Fibroblast of skin of abdomen (primary cell): ENCODE results near the gene ZNF683.
"Not testable (repeated sequence)": the region's sequence is repeated elsewhere in the genome, so short reads cannot be mapped to it uniquely, and the experiment has no call there.

Experiments
- DNase-seq: peaks from one replicate; pipeline ENCODE4 v3.0.0-alpha.2; 2013

Gene ZNF683

DNA sequence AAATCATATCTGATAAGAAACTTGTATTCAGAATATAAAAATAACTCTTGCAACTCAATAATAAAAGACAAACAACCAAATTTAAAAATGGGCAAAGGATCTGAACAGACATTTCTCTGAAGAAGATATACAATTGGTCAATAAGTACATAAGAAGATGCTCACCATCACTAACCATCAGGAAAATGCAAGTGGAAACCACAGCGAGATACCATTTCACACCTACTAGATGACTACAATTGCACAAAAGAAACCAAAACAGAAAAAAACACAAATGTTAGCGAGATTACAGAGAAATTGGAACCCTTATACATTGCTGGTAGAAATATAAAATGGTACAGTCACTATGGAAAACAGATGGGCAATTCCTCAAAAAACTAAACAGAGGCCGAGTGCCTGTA is 11.5 kb upstream of the ZNF683 start:
- DNase-seq: no peak

DNA sequence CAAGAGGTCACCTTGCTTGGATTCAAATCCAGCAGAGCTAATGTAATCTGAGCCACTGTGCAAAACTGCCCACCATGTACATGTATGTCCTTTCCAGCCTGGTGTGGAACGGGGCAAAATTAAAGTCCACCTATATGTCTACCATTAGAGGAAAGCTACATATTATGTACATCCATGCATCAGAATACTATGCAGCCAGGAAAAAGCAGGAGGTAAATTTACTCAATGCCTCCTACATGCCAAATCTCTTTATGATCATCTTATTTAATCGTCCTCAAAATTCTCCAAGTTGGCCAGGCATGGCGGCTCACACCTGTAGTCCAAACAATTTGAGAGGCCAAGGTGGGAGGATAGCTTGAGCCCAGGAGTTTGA is 6.3 kb upstream of the ZNF683 start:
- no peak for DNase-seq

DNA sequence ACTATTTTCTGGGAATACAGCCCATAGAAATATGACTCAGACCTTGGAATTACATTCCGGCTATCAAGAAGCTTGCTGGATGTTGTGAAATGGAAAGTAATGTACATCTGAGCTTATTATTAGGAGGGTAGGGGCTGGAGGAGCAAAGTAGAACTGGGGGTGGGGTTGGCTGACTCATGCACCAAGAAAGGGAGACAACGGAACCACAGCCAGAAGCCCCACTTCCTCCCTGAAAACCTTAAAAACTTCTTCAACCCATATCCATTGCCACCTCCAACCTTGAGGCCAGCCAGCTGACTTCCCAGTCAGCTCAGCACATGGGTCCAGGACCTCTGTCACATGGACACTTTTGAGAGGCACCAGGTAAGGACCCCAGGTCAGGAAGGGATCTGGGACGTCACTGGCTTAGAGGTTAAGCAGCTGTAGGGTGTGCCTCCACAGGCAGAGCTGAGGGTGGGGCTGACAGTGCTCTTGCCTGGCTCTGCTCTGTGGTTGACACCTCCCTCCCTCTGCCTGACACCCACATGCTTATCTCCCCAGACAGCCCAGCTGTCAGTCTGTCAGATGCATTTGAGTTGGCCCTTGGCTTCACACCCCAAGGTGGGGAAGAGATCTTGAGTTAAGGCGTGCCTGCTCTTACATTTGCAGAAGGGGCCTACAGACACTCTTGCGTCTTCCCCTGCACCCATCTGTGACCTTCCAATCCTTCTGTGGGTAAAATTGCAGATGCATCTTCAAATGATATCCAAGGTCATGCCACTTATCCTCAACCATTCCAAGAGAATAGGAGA is 5.7 kb upstream of the ZNF683 start:
- peak; percentile 99 for DNase-seq

DNA sequence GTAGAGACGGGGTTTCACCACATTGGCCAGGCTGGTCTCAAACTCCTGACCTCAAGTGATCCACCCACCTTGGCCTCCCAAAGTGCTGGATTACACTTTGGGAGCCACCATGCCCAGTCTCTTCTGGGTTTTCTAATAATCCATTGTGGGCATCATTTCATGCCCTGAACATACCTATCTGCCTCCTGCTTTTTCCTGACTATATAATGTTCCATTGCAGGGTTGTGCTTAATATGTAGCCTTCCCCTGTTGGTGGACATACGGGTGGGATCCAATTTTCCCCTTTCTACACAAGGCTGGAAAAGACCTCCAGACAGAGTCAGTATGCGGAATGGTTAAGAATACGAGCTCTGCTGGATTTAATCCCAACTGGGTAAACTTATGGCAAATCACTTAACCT is 3.5 kb upstream of the ZNF683 start:
- DNase-seq: no peak

DNA sequence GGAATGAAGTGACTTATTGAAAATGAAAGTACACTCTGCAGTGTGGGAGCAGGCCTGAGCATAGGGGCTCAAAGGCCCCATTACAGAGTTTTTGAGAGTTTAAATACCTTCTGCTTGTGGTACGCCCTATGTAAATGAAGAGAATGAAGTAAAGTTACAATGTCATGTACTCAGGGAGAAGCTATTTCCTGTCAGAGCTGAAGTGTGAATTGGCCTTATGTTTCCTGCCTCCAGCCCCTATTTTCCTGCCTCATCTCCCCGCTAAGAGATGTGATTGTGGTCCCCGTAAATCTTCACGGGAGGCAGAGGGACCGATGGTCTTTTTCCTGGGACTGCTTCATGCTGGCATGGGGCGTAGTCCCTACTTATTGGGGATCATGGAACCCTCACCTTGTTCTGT is 2.5 kb upstream of the ZNF683 start:
- DNase-seq: peak; percentile 37

DNA sequence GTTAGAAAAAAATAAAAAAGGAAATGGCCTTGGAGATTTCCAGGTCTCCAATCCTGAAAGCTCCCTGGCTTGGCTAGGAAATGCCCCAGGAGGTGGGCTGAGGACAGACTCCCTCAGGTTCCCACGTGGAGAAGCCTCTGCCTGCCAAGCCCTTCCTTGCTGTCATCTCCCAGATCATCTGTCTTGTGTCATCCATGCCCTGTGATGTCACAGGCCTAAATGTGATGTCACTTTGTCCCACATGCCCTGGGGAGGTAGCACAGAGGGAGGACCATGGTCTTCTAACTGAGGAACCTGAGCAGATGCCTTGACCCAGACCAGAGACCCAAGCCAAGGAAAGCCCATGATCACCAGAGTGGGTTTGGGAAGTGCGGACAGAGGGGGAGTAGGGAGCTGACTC is 1.8 kb upstream of the ZNF683 start:
- not testable (repeated sequence) for DNase-seq

DNA sequence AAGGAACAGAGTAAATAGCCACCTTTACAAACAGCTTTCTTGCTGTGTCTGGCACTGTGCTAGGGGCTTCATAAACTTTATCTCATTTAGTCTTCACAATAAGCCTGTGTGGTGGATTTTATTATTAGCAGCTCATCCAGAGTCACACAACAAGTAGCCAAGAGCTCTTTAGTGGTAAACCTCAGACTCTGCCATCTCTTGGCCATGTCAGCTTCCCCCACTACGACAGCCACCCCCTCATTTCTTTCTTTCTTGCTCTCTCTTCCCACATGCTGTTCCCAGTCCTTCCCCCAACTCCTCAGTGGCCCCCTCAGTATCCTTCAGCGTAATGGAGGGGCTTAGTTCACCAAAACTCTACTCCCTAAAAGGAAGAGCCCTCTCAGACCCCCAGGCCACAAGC is 1.2 kb upstream of the ZNF683 start:
- no peak for DNase-seq

DNA sequence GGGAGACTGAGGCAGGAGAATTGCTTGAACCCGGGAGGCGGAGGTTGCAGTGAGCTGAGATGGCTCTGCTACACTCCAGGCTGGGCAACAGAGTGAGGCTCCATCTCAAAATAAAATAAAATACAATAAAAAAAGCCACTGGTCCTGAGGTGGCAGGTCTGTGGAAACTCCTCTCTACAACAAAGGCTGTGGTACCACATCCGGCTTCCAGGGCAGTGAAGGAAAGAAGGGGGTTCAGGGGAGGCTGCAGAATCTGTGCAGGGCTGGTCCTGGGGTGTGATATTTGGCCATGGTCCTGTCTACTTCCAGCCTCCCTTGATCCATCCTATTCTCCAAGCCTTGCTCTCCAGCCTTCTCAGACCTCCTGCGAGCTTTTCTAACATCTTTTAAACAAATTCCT is 731 bp upstream of the ZNF683 start:
- no peak for DNase-seq

DNA sequence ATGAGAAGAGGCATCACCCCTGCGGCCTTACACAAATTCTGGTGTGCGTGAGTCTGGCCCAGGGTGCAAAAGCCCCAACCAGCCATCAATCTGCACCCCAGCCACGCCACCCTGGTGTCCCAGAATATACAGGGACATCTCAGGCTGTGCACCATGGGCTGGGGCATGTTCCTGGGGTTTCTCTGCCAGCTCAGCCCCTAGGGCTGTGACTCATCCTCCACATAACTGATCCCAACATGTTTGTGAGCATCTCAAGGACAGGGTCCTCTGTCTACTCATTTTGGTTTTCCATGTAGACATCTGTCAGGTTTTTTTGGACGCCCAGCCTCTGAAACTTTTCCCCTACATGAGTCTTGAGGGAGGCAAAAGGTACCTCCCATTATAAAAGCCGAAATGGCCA is 511 bp downstream of the ZNF683 start:
- no peak for DNase-seq

DNA sequence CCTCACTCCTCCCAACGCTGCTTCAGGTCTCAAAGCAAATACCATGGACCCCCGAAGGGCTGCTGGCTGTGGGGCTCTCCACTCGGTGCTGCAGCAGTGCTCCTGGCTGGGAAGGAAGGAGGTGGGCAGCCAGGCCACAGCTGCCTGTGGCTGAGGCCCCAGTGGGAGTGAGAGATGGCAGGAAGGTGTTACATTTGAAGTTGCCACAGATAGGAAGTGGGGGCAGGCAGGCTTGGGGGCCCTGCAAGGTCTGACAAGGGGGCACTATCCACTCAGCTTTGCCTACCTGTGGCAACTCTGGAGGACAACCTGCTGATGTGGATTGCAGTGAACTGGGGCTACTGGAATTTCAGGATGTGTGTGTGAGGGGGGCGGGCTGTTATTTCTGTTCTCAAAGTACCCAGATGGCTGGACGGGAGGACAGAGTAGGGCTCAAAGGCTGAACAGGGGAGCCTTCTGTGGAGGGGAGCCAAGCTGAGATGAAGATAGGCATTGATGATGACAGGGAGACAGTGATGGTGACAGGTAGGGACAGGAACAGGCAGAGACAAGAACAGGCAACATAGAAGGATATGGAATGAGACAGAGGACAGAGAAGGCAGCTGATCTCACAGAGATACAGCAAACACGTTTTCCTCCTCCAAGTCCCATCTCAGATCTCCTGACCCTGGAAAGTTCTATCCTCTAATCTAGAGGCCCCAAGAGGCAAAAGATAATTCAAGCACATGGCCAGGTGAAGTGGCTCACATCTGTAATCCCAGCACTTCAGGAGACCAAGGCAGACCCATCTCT is 1.8 kb downstream of the ZNF683 start:
- DNase-seq: no peak

DNA sequence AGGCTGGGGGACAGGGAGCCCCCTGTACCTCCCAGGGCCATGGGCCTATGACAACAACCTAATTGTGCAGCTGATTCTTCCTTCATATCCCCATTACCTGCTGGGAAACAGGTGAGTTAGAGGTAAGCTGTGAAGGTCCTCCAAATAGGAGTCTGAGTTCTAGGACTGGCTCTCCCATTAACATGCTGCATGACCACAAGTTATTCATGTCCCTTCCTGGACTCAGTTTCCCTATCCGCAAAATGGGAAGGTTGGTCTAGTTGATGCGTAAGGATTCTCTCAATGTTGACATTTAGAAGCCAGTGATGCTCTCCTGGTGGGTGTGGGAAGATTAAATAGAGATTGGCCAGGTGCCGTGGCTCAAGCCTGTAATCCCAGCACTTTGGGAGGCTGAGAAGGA is 4.1 kb downstream of the ZNF683 start:
- no peak for DNase-seq

DNA sequence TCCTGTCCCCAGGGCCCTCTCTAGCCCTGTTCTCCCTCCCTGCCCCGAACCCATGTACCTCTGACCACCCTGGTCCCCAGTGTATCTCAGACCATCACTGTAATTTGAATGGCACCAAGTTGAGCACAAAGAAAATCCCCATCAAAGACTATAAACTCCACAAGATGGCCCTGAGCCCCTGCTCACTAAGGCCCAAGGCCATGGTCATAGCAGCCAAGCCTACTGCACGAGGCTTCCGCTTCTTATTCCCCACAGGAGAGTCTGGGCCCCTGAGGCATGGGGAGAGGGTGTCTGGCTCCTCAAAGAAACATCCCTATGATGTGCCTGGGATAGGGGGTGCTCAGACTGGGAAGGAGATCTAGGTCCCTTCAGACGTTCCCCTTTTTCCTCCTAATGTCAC is 4.5 kb downstream of the ZNF683 start:
- no peak for DNase-seq

DNA sequence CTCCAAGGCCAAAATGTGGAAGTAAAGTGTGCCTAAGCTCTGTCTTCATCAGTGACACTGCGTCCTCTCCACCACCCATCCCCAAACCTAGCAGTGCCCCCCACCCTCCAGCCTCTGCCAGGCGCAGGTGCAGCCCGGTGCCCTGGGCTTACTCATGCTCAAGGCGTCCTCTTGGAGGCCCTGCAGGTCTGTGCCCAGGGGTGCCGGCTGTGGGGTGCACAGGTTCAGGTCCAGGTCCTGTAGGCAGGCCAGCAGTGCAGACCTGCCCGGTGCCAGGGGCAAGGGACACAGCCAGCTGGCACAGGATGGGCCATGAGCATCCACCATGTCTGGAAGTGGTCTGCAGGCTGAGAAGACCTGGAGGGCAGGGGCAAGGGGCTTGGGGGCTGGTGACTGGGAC is 5.1 kb downstream of the ZNF683 start:
- DNase-seq: no peak

DNA sequence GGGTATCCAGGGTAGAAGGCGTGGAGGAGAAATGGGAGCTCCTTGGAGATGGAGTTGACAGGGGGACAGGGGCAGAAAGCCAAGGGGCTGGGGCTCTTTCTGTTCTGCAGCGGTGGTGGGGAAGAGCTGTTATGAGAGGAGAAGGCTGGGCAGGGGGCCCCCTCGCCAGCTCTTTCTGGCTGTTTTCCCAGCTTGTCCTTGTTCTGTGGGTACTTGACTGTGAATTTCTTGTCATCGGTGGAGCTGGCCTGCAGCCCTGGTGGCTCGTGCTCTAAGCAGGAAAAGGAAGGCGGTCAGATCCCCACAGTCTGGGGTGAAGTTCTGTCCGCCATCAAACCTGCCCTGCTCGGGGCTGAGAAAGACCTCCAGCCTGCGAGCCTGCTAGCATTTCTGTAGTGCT is 7.6 kb downstream of the ZNF683 start:
- DNase-seq: no peak

DNA sequence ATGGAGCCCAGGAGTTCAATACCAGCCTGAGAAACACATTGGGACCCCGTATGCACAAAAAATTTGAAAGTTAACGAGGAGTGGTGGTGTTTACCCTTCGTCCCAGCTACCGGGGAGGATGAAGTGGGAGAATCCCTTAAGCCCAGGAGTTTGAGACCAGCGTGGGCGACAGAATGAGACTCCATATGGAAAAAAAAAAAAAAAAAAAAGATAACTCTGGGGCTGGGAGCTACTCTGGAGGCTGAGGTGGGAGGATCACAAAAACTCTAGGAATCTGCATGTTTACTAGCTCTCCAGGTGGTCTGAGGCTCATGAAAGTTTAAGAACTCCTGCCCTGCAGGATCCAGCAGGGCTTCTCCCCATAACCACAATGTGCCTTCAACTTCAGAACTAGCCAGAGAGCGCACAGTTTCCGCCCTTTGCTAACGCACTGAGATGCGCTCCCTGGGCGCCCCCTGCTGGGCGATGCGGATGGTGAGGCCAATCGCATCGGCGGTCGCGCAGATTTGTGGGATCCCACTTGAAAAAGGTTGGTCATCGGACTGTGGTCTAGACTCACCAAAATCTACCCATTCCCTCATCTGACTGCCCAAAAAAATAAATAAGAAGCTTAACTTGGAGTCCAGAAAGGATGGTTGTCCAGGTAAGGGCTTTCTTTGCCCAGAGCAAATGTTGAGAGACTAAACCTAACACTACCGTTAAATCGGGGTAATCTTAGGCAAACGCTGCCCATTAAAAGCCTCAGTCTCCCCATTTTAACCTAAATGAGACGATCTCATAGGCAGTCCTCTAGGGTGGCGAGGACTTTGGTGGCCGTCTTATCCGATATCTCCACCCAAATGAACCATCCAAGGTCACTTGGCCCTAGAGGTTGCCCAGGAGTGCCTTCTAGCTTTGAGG is 8.8 kb downstream of the ZNF683 start:
- peak; percentile 63 for DNase-seq

DNA sequence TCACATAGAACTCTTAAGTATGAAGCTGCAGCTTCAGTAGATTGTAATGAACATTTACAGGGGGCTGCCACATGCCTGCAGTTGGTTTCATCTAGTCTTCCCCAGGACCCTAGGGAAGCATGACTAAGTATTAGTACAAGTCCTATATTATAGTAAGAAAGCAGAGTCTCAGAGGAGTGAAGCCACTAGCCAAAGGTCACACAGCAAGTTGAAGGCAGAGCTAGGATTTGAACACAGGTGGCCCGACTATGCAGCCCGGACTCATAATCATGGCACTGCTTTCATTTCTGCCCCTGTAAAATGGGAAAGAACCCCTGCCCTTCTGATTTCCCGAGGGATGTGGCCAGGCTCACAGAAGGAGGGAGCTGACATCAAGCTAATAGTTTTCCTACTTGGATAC is 10.2 kb downstream of the ZNF683 start:
- DNase-seq: no peak

DNA sequence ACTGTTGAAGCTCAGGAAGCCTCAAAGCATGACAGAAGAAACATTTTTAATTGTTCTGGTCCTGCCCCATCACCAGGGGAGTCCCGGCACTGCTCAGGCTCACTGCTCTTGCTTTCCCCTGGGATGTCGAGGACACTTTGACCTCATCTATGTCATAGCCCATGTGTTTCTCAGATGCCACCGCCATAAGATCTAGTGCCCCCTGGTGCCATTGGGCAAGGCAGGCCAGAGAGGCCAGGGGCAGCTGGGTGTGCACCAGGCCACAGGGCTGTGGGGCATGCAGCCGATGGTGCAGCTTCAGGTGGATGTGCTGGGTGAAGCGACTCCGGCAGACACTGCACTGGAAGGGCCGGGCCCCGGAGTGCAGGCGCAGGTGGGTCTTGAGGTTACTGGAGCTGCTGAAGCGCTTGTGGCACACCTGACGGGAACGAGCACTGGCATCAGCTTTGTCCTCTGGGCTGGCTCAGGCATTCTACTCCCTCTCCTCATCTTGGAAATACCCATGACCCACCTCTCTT is 10.9 kb downstream of the ZNF683 start:
- DNase-seq: no peak

DNA sequence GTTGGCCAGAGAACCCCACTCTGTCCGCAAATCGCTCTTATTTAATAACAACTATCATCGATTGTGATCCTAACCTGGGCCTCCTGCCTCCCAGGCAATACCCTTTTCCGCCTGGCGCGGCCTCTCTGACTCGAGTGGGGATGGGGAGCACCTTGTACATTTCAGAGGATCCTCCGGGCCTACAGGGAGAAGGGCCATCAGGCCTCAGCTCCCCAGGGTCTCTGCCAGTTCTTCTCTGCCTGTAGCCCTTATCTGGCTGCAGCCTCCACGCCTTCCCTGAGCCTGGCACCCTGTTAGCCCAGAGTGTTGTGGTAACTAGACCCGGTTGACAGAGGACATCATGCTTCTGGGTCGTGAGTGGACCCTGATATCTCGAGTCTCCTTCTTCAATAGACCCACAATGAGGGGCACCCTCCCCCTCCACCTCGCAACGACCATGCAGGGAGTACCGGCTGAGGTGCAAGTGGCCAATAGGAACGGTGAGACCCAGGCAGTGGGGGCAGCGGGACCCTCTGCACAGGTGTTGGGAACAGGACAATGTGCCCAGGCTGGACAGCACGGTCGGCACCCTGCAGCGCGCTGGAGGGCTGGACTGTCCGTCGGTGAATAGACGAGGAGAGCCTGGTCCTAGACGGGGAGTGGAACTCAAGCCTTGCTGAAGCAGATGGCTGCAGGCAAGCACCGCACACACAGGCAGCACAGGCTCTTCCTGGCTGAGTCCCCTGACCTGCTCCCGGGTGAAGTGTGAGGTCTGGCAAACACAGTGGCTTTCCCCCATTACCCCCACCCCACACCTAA is 11.5 kb downstream of the ZNF683 start:
- no peak for DNase-seq

DNA sequence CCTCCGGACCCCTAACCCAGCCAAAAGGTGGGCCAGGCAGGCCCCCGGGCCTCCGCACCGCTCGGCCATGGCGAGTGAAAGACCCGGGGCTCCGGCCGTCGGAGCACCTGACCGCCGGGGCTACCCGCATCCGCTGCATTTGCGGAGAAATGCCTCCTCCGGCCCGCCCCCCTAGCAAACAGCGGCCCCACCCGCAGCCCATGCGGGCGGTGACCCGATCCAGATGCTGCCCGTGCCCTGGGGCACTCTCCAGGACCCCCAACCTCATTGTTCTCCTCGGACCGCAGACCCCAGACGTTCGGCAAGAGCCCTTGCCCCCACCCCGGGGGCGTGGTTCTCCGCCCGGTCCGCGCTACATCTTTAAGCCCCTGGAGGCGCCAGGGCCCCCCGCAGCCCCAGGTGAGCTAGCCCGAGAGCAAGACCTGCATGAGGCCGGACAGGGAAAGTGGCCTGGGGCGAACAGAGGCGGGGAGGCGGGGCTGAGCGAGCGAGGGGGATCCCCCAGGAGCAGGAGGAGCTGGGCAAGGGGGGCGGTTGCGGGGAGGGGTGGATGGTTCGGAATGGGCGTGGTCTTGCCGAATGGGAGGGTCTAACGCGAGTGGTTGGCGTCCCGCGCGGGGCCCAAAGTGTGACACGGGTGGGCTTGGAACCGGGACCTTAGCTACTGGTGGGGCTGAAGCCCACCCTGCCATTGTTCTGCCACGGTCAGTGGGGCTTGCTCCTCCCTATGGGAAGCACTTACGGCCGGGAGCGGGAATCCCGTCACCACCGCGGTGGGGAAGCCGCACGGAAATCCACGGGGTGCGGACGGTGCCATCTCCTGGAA is 12.4 kb downstream of the ZNF683 start:
- no peak for DNase-seq

DNA sequence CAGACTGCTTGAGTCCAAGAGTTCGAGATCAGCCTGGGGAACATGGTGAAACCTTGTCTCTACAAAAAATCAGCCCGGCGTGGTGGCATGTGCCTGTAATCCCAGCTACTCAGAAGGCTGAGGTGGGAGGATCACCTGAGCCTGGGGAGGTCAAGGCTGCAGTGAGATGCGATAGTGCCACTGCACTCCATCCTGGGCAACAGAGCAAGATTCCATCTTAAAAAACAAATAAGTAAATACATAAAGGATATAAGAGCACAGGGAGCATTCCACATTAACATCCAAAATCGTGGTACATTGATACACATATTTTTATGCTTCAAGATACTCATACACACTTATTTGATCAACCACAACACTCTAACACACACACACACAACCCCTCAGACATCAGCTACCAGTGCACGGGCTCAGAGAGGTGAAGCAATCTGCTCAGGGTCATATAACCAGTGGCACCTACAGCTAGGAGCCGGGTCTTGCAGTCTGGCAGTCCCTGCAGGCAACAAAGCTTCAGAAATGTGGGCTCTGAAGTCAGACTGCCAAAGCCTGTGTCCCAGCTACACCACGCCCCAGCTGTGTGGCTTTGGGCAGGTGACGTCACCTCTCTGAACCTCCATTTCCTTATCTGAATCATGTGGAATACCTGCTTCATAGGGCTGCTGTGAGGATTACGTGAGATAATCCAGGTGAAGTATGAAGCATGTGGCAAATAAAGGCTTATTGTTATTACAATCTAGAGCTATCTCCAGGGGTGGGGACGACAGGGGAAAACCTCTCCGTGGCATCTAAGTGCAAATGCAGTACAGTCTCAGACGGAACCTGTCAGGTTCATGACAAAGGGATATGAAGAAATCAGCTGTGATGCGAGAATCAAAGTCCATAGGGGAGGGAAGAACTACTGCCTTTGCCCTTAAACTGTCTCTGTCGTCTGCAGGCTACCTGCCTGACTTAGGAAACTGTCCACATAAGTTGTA is 13.9 kb downstream of the ZNF683 start:
- DNase-seq: no peak
